ENCODE results near the gene NHSL2.

Gene NHSL2

DNA sequence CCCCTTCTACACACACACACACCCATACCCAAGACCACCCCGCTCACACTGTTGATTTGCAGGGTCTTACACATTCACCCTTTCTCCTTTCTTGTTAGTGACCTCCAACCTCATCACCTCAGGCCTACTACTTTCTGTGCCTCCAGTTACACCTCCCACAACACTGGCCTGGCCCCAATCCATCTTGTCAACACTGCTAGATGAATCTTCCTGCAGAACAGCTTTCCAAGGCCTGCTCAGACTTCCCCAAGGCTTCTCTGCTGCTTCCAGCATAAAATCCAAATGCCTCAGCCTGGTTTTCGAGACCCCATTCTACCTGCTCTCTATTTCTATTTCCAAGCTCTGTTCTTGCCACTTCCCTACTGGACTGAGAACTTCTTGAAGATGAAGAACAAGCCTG, 79.9 kb downstream of the NHSL2 start:
- no peak for DNase-seq (ENCODE audit: low read depth in 3 of 3)

DNA sequence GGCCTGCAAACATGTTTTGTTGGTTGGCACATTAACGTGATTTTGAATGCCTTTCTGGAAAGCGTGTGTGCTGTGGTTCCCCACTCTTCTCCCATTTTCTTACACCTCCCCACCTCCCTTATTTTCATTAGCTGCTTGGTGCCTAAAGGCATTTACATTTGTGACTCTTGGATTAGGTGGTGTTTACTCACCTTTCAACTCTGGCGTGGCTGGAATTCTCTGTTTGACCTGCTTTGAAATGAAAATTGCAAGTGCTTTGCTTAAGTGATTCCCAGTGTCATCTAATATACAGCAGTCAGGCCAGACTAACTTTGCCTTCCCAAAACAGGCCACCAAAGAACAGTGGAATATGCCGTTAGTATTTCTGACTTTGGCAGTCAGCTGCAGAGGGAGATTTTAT, 80.5 kb downstream of the NHSL2 start:
- DNase-seq (ENCODE audit: low read depth in 3 of 3), result no peak

GRCh38 chrX:71992711-71993110, 82.1 kb downstream of the NHSL2 start:
- no peak for DNase-seq (ENCODE audit: low read depth in 3 of 3)

DNA sequence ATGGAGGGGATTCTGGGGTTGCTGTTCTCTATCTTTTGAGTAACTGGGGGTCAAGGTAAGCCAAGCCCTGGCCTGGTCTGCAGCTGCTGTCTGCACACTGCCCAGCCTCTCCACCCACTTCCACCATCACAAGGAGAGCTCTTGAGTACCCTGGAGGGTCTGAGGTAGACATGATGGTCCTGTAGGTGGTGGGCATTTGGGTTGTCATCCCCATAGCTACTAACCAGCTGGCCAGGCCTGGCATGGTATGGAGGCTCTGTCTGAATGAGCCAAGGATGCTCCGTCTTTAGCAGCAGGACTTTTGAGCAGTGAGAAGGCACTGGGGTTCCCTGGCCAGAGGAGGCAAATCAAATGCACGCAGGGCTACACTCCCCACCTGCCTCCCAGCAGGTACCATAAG, 82.7 kb downstream of the NHSL2 start:
- no peak for DNase-seq (ENCODE audit: low read depth in 3 of 3)

DNA sequence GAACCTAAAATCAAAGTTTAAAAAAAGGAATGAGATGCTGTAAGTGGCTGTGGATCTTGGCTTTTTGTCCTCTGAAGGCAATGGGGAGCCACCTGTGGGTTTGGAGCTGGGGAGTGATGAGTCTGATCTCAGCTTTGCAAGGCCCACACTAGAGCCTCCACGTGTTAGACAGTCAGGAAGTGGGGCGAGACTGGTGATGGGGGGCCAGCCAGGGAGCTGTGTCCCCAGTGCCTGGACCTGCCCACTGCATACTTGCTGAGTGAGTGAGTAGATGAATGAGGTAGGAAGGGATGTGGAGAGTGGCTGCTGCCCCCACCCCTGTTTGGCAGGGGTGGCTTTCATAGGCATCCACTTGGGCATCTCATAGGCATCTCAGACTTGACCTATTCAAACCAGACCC, 84.0 kb downstream of the NHSL2 start:
- no peak for DNase-seq (ENCODE audit: low read depth in 3 of 3)

GRCh38 chrX:71995122-71995521, 84.5 kb downstream of the NHSL2 start:
- DNase-seq (ENCODE audit: low read depth in 3 of 3), result no peak

DNA sequence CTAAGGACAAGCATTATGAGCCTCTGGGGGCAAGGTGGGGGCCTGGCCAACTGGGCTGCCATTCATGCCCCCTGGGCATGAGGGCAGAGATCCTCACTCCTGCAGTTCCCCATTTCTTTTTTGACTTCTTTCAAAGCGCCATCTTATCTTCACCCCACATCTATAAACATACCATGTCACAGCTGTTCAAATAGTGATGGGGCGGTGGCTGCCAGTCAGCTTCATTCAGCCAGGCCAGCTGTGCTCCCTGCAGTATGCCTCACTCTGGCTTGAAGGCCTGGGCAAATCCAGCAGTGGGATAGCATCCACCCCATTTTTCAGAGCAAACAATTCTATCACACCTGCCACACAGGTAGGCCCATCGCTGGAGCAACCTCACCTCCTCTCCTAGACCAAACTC, 85.5 kb downstream of the NHSL2 start:
- no peak for DNase-seq (ENCODE audit: low read depth in 3 of 3)

DNA sequence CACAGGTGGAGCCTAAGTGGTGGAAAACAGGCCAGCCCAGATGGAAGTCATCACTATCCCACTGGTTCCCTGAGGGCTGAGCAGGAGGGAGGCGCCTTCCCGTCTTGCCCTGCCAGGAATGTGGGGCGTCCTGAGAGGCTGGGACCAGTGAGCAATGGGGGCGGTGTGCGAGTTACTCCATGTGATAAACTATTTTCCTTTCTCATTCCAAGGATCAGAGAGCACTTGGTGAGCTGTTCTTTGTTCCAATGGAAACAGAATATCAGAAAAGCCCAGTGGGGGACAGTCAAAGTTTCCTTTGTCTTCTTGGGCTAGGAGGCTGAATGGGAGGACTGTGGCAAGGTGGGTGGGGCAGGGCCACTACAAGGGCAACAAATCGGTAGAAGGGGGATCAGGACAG, 86.2 kb downstream of the NHSL2 start:
- DNase-seq (ENCODE audit: low read depth in 3 of 3), result no peak

DNA sequence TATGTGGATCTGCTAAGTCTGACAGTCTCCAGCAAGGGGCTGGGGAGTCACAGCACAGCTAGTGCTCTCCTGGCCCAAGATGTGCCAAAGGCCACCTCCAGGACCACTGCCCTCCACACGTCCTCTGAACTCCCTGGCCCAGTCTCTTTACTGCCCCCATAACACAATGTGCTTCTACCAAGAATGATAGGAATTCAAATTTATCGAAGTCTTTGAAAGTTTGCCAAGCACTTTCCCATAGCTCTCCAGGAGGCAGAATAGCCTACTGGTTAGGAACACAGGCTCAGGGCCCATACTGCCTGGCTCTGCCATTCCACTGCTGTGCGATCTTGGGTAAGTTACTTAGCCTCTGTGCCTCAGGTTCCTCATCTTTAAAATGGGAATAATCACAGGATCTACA, 86.7 kb downstream of the NHSL2 start:
- DNase-seq (ENCODE audit: low read depth in 3 of 3), result no peak

DNA sequence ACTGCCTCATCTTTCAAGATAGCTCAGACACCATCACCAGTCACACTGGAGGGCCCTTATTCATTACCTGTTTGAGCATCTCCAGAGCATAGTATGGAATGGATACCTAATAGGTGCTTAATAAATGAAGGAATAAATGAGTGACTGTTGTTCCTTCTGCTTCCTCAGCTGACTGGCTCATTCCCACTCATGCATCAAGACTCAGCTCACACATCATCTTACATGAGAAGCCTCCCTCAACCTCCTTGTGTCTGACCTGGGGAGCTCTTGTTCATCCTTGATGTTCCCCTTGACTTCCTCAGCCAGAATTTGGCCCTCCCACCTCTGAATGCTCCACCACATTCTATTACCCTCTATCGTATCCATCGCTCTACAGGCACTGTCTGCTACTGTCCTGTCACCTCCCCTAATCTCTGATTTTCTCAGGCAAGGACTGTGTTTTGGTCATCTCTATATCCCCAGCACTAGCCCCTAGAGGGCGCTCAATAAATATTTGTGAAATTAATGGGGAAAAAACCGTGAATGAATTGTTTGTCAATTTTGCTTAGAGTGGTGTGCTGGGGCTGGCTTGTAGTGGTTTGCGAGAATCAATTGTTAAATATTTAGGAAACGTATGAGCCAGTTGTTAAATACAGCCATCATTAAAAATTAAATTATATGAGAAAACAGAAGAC, 88.3 kb downstream of the NHSL2 start:
- no peak for DNase-seq (ENCODE audit: low read depth in 3 of 3)

DNA sequence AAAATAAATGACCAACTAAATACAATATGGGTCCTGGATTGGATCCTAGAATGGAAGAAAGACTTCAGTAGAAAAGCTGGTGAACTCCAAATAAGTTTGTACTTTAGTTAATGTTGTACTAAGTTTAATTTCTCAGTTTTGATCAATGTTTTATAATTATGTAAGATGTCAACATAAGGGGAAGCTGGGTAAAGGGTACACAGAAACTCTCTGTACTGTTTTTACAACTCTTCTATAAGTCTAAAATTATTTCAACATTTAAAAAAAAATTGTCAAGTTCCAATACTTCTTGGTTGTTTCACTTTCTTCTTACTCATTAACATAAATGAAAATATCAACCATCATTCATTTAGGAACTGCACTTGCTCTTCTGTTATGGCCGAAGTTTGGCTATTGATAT, 88.9 kb downstream of the NHSL2 start:
- no peak for DNase-seq (ENCODE audit: low read depth in 3 of 3)

GRCh38 chrX:72001471-72001870, 90.8 kb downstream of the NHSL2 start:
- DNase-seq (ENCODE audit: low read depth in 3 of 3), result no peak

DNA sequence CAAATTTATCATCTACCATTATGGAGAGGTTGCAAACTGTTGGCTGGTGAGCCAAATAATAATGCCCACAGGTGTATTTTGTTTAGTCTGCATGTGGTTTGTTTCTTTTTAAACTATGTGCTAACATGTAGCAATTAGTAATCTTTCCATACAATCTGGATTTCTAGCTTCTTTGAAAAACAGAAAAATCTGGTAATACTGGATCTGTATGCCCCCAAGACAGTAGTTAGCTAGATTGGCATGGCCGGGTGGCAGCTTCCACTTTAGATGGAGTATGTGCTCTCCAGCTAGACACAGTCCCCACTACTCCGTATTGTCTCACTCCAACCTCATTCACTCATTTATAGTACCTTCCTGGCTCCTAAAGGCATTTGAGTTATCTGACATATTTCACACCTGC, 91.3 kb downstream of the NHSL2 start:
- DNase-seq (ENCODE audit: low read depth in 3 of 3), result no peak

- DNase-seq (ENCODE audit: low read depth in 3 of 3), result no peak
These were observed 92.2 kb downstream of the NHSL2 start for GRCh38 chrX:72002875-72003274.

DNA sequence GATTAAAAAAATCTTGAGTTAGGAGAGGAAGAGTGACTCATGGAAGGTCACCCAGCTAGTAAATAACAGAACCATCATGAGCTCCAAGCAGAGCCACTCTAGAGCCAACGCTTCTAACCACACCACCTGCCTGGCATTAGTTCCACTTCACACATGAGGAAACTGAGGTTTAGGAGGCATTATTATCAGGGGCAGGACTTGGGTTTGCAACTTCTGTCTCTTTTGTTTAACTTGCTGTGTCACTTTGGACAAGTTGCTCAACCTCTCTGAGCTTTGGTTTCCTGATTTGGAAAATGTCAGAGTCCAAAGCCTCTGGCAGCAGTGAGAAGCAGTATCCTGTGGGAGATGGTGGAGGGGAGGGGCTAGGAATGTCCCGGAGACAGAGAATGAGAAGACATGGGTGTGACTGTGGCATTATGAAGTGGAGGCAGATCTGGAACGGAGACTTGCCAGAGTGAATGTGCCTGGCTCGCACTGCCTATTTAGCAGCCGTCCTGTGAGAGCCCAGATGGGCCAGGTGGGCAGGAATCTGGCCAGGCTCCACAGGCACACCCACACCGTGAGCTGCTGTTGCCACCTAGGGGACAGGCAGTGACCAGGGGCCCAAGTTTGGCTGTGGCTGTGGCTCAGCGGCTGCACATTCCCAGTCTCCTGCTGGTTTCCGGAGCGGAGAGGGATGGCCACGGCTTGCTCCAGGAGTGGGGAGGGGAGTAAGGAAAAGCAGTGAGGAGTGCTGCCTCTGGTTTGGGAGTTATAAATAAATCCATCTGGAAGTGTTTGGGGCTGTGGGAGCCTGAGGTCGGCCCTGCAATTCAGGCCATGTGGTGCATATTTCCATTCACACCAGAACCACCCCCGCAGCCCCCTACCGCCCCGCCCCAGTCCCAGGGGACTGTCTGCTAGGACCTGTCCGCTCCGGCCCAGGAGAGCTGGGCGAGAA, 93.4 kb downstream of the NHSL2 start:
- no peak for DNase-seq (ENCODE audit: low read depth in 3 of 3)

DNA sequence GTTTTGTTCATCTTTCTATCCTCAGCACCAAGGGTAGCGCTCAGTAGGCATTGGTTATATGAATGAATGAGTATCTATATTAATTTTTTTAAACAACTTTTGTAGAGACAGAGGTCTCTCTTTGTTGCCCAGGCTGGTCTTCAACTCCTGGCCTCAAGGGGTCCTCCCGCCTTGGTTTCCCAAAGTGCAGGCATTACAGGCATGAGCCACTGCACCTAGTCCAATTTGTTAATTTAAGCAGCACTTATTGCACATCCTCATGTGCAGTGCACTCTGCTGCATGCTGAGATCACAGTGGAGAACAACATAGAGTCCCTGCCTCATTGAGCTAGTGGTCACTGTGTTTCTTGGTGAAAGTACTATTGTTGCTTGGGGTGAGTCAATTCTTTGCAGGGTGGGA, 94.4 kb downstream of the NHSL2 start:
- no peak for DNase-seq (ENCODE audit: low read depth in 3 of 3)

- no peak for DNase-seq (ENCODE audit: low read depth in 3 of 3)
These were observed 95.8 kb downstream of the NHSL2 start for GRCh38 chrX:72006461-72006860.

DNA sequence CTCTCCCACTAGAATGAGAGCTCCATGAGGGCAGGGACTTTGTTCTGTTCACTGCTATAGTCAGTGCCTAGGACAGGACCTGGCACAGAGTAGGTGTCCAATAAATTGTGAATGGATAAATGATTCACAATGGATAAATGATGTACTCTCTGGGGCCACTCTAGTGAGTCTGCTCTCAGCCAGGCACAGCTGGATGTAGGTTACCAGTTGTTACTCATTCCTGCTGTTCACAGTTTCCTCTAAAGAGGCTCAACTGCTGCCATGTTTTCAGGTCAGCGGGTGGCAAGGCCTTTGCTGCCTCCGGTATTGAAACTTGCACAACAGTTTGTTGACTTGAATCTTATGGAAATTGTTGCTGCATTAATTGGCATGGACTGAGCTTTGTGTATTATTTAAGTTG, 99.1 kb downstream of the NHSL2 start:
- no peak for DNase-seq (ENCODE audit: low read depth in 3 of 3)

- no peak for DNase-seq (ENCODE audit: low read depth in 3 of 3)
These were observed 101.1 kb downstream of the NHSL2 start for GRCh38 chrX:72011734-72012133.

DNA sequence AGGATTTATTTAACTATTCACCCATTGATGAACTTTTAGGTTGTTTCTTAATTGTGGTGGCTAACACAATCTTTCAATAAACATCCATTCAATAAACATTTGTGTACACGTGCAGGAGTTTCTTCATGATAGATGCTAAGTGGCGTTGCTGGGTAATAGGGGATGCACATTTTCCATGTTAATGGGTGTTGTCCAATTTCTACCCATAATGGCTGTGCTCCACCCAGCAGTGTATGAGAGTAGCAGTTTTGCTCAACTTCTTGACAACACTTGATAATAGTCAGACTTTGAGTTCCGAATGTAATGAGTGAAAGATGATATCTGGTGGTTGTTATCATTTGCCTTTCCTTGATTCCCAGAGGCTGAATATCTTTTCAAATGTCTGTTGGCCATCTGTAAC, 104.7 kb downstream of the NHSL2 start:
- no peak for DNase-seq (ENCODE audit: low read depth in 3 of 3)

DNA sequence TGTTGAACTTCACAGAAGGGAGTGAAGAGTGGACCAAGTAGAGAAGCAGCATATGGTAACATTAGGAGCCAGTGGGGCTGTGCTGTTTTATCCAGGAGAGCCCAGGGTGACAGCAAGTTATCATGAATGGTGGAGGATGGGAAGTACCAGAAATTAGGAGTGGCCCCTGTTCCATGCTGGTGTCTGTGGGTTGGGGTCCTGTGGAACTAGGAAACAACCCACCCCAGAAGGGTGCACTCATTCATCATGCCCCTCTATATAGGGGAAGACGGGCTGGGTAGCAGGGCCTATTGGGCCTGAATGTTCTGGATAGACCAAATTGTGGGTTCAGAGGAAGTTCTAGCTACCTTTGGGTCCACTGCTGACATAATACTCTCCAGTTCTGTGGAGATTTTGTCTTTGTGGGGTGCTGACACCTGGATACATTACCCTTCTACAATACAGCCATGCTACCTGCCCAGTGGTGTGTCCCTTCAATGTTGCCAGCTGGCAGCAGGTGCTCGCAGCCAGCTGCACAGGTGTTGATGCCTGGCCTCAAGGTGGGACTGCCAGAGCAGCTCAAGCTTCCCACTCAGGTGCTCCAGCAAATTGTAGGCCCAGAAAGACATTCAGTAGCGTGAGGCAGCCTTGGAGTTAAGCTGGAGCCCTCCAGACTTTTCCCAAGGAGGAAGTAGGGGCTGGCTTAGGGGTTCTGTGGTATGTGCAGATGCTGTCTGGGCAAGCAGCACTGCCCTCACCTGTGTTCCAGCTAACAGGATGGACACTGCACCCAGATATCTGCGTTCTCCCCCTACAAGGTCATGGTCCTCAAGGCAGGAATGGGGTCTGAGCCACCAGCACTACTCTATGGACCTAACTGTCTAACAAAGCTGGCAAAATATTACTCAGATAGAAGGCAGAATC, 106.5 kb downstream of the NHSL2 start:
- no peak for DNase-seq (ENCODE audit: low read depth in 3 of 3)
